ENCODE data around the gene CSMD2. TPM values are rescaled to one million over a fixed set of nuclear protein-coding genes. Genes with fewer than 3 reads are reported as not detected.

Gene CSMD2
- total and polyA plus RNA-seq, 7 experiments from 2014 or later = 0.02 TPM; not detected in 6

- no peak overlapping the region for H3K4me3 Mint-ChIP-seq
- H3K27me3 ChIP-seq (ENCODE audit: control insufficient read depth in 2 of 2, insufficient read depth in 2 of 2, low read length in 2 of 2) = no peaks in the 10 kb centered on the region
- ChIA-PET POLR2A (no interaction called here), CTCF (no interaction called here)
- peaks cover 0 to 2% (median 0%) of the 10 kb centered on the region in 11 donors for H3K9me3 Mint-ChIP-seq
- H3K9me3 ChIP-seq (ENCODE audit: control insufficient read depth in 2 of 3, low read length in 3 of 3) = no peaks in the 10 kb centered on the region
- peaks cover 0 to 14% (median 10%) of the 10 kb centered on the region in 7 donors for H3K4me1 Mint-ChIP-seq
- intact Hi-C loops (cut with micrococcal nuclease) = no loop called here
- no peak overlapping the region for H3K4me3 ChIP-seq (ENCODE audit: low read length)
- no peak for ATAC-seq
- DNase-seq = no peak
- no peak overlapping the region for H3K27ac ChIP-seq (ENCODE audit: low read depth, low read length)
- no peaks in the 10 kb centered on the region for H3K36me3 ChIP-seq (ENCODE audit: control insufficient read depth in 2 of 3, insufficient read depth in 3 of 3, low read length in 3 of 3)
- no peak overlapping the region for H3K27ac Mint-ChIP-seq
- no peaks in the 10 kb centered on the region for H3K4me1 ChIP-seq (ENCODE audit: control insufficient read depth in 2 of 2, insufficient read depth in 2 of 2, low read length in 2 of 2)
- peaks cover 0 to 3% (median 0%) of the 10 kb centered on the region in 5 donors for H3K36me3 Mint-ChIP-seq
- peaks cover 56 to 70% (median 67%) of the 10 kb centered on the region in 5 donors for H3K27me3 Mint-ChIP-seq
Observed at GRCh38 chr1:34167389-34167788, 2.4 kb upstream of the CSMD2 start.

DNA sequence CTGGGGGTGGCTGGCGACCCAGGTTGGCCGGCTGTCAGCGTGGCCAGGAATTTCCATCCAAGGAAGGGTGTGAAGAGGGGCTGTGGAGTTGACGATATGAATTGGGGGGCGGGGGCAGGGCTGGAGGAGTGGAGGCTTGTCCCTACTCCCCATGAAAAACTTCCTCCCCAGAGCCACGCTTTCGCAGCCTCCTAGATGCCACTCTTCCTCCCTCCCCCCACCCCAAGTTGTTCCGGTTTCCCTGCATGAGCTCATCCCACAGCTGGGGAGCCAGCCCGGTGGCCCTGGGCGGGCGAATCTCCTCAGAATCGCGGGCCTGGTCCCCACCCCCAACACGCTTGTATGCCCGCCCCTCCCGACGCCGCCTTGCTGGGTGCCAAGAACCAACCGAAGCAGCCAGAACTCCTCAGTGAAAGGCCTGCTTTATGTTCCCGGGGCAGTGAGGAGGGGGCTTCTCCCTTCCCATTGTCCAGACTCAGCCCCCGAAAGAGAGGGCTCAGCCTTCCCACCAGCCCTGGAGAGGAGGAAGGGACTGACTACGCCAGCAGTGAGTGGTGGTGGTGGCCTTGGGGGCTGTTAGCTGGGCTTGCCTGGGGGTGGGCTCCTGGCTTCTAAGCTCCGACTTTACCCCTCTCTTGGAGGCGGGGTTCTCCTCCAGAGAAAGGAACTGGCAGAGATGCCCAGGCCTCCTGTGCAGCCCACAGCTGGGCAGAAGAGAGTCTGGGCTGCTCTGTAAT, 1.8 kb upstream of the CSMD2 start:
- Histone ChIP-seq H3K27ac (ENCODE audit: low read depth, low read length) (no peak overlapping the region), H3K36me3 (ENCODE audit: control insufficient read depth in 2 of 3, insufficient read depth in 3 of 3, low read length in 3 of 3) (no peaks in the 10 kb centered on the region), H3K9me3 (ENCODE audit: control insufficient read depth in 2 of 3, low read length in 3 of 3) (no peaks in the 10 kb centered on the region), H3K27me3 (ENCODE audit: control insufficient read depth in 2 of 2, insufficient read depth in 2 of 2, low read length in 2 of 2) (no peaks in the 10 kb centered on the region), H3K4me3 (ENCODE audit: low read length) (no peak overlapping the region), H3K4me1 (ENCODE audit: control insufficient read depth in 2 of 2, insufficient read depth in 2 of 2, low read length in 2 of 2) (no peaks in the 10 kb centered on the region)
- H3K9me3 Mint-ChIP-seq = peaks cover 0 to 2% (median 0%) of the 10 kb centered on the region in 11 donors
- intact Hi-C loops (cut with micrococcal nuclease) = no loop called here
- POLR2A ChIA-PET = no interaction called here
- H3K4me3 Mint-ChIP-seq = no peak overlapping the region
- DNase-seq (no peak), ATAC-seq (no peak)
- H3K36me3 Mint-ChIP-seq = peaks cover 0 to 3% (median 0%) of the 10 kb centered on the region in 5 donors
- H3K4me1 Mint-ChIP-seq = peaks cover 0 to 14% (median 10%) of the 10 kb centered on the region in 7 donors
- H3K27me3 Mint-ChIP-seq = peaks cover 55 to 76% (median 70%) of the 10 kb centered on the region in 5 donors
- H3K27ac Mint-ChIP-seq = no peak overlapping the region
- CTCF ChIA-PET = no interaction called here

DNA sequence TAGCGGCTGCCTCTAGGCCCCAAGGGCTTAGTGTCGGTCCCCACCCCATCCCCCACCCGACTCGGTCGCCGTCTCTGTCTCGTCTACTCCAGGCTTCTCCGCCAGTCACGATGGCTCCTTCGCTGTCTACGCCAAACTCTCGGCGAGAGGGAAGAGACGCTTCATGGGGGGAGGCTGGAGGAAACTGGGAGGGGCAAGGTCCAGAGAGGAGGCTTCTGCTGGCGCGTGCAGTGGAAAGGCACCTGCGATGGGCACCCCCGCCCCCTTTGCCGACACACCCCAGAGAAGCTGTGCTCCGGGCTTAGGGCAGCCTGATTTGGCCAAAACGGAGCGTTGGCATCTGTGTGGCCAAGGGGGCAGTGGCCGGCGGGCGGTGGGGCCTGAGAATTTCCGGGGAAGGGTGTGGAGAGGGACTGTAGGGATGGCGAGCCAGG, 1.2 kb upstream of the CSMD2 start:
- peak overlapping the region in 1 of 10 donors; percentile 75 for H3K4me3 Mint-ChIP-seq
- intact Hi-C loops (cut with micrococcal nuclease) = no loop called here
- H3K4me1 Mint-ChIP-seq = peaks cover 0 to 18% (median 14%) of the 10 kb centered on the region in 7 donors
- H3K27ac Mint-ChIP-seq = no peak overlapping the region
- H3K9me3 Mint-ChIP-seq = peaks cover 0 to 4% (median 0%) of the 10 kb centered on the region in 11 donors
- H3K36me3 Mint-ChIP-seq = peaks cover 0 to 4% (median 3%) of the 10 kb centered on the region in 5 donors
- H3K4me3 ChIP-seq (ENCODE audit: low read length) = no peak overlapping the region
- no peak overlapping the region for H3K27ac ChIP-seq (ENCODE audit: low read depth, low read length)
- H3K27me3 Mint-ChIP-seq = peaks cover 56 to 81% (median 74%) of the 10 kb centered on the region in 5 donors
- ChIA-PET POLR2A (no interaction called here), CTCF (no interaction called here)
- no peaks in the 10 kb centered on the region for H3K9me3 ChIP-seq (ENCODE audit: control insufficient read depth in 2 of 3, low read length in 3 of 3)
- H3K27me3 ChIP-seq (ENCODE audit: control insufficient read depth in 2 of 2, insufficient read depth in 2 of 2, low read length in 2 of 2) = no peaks in the 10 kb centered on the region
- ATAC-seq (no peak), DNase-seq (no peak)
- H3K36me3 ChIP-seq (ENCODE audit: control insufficient read depth in 2 of 3, insufficient read depth in 3 of 3, low read length in 3 of 3) = no peaks in the 10 kb centered on the region
- no peaks in the 10 kb centered on the region for H3K4me1 ChIP-seq (ENCODE audit: control insufficient read depth in 2 of 2, insufficient read depth in 2 of 2, low read length in 2 of 2)

DNA sequence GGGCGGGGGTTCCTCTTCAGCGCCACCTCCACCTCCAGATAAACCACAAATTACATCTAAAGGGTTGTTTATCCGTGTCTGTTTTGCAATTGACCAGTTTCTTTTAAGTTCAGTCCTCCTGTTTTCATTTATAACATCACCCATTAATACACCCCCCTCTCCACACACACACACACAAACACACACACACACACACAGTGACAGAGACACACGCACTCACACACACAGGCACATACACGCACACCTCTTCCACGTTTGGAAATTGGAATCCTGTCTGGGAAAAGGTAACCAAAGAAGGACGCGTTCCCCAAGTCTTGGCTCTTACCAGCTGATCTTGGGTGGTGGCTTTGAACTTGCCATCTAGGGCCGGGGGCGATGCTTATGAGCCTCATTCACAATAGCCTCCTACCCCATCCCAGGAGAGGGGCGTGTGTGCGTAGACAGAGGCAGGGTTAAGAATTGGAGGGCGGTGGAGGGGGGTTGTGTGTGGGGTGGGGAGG, 442 bp upstream of the CSMD2 start:
- ATAC-seq = no peak
- intact Hi-C loops (cut with micrococcal nuclease) = no loop called here
- H3K36me3 Mint-ChIP-seq = peaks cover 0 to 6% (median 3%) of the 10 kb centered on the region in 5 donors
- DNase-seq = no peak
- no peaks in the 10 kb centered on the region for H3K27me3 ChIP-seq (ENCODE audit: control insufficient read depth in 2 of 2, insufficient read depth in 2 of 2, low read length in 2 of 2)
- H3K9me3 Mint-ChIP-seq = peaks cover 0 to 5% (median 0%) of the 10 kb centered on the region in 11 donors
- H3K36me3 ChIP-seq (ENCODE audit: control insufficient read depth in 2 of 3, insufficient read depth in 3 of 3, low read length in 3 of 3) = no peaks in the 10 kb centered on the region
- H3K9me3 ChIP-seq (ENCODE audit: control insufficient read depth in 2 of 3, low read length in 3 of 3) = no peaks in the 10 kb centered on the region
- no peak overlapping the region for H3K4me3 ChIP-seq (ENCODE audit: low read length)
- no peak overlapping the region for H3K27ac ChIP-seq (ENCODE audit: low read depth, low read length)
- ChIA-PET CTCF (no interaction called here), POLR2A (no interaction called here)
- peak overlapping the region in 1 of 9 donors; percentile 0 for H3K27ac Mint-ChIP-seq
- peaks cover 58 to 81% (median 74%) of the 10 kb centered on the region in 5 donors for H3K27me3 Mint-ChIP-seq
- H3K4me3 Mint-ChIP-seq = peak overlapping the region in 9 of 10 donors; percentile 9 to 75 (median 58)
- no peaks in the 10 kb centered on the region for H3K4me1 ChIP-seq (ENCODE audit: control insufficient read depth in 2 of 2, insufficient read depth in 2 of 2, low read length in 2 of 2)
- H3K4me1 Mint-ChIP-seq = peaks cover 0 to 18% (median 14%) of the 10 kb centered on the region in 7 donors

DNA sequence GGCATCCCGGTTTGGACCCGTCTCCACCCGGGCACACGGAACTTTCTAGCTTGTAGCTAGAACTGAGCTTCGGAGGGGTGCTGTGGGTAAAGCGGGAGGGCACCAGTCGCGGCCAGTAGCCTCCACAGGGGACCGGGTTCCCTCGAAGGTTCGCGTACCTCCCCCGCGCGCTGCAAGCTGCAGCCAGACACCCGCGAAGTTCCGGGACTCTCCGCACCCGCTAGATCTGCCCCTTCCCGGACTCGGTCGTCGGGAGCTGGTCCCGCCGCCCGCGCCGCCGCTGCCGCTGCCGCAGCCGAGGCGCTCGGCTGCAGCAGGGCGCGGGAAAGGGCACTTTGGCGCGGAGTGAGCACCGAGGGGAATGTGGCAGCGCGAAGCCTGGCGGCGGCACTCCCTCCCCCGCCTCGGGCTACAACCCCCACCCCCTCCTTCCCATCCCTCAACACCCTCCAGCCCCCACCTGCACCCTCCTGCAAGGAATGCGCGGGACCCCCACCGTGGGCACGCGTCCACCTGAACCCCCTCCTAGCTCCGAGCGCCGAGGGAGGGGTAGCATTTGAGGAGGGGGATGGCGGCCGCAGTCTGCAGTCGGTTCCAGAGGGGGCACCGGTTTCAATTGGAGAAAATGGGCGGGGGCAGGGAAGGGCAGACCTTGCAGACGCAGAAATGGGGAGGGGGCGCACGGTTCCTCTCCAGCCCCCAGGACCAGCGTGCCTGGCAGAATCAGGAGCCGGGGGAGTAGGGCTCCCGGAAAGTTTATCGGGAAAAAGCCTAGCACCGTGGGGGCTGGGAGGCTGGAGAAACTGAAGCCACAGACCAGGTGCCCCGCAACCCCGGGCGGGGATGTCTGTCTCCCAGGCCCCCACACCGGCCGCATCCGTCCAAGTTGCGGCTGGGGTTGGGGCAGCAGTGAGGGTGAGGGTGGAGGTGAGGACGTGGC, 968 bp downstream of the CSMD2 start:
- POLR2A ChIA-PET = interaction anchor here (0.6 kb wide), 1 partner anchor 54 kb away, joined by 3 read pairs; no protein-coding TSS in a partner anchor
- DNase-seq (no peak), ATAC-seq (no peak)
- Histone ChIP-seq H3K27me3 (ENCODE audit: control insufficient read depth in 2 of 2, insufficient read depth in 2 of 2, low read length in 2 of 2) (no peaks in the 10 kb centered on the region), H3K4me1 (ENCODE audit: control insufficient read depth in 2 of 2, insufficient read depth in 2 of 2, low read length in 2 of 2) (no peaks in the 10 kb centered on the region), H3K9me3 (ENCODE audit: control insufficient read depth in 2 of 3, low read length in 3 of 3) (no peaks in the 10 kb centered on the region), H3K36me3 (ENCODE audit: control insufficient read depth in 2 of 3, insufficient read depth in 3 of 3, low read length in 3 of 3) (no peaks in the 10 kb centered on the region), H3K27ac (ENCODE audit: low read depth, low read length) (no peak overlapping the region), H3K4me3 (ENCODE audit: low read length) (no peak overlapping the region)
- H3K4me3 Mint-ChIP-seq = peak overlapping the region in 6 of 10 donors; percentile 48 to 76 (median 61)
- CTCF ChIA-PET = no interaction called here
- peaks cover 59 to 83% (median 72%) of the 10 kb centered on the region in 5 donors for H3K27me3 Mint-ChIP-seq
- peaks cover 0 to 18% (median 14%) of the 10 kb centered on the region in 7 donors for H3K4me1 Mint-ChIP-seq
- H3K27ac Mint-ChIP-seq = no peak overlapping the region
- intact Hi-C loops (cut with micrococcal nuclease) = no loop called here
- H3K9me3 Mint-ChIP-seq = peaks cover 0 to 5% (median 0%) of the 10 kb centered on the region in 11 donors
- H3K36me3 Mint-ChIP-seq = peaks cover 0 to 6% (median 3%) of the 10 kb centered on the region in 5 donors
